NCI-H1694 treated with DMSO at 0.1 percent for 48 hours (cell line): ENCODE results near the gene SLC39A11.

ENCODE experiments used
- DNase-seq: peaks from one replicate; lab custom pipeline; 2025; lab: John Stamatoyannopoulos, UW

Gene SLC39A11

GRCh38 chr17:72616447-72616846 lies 476.0 kb downstream of the SLC39A11 start:
- DNase-seq = no peak

GRCh38 chr17:72615627-72615991 lies 476.9 kb downstream of the SLC39A11 start:
- no peak for DNase-seq

GRCh38 chr17:72614871-72615626 lies 477.4 kb downstream of the SLC39A11 start:
- no peak for DNase-seq

GRCh38 chr17:72614476-72614870 lies 478.0 kb downstream of the SLC39A11 start:
- DNase-seq = no peak

GRCh38 chr17:72613806-72614292 lies 478.6 kb downstream of the SLC39A11 start:
- DNase-seq = no peak

DNA sequence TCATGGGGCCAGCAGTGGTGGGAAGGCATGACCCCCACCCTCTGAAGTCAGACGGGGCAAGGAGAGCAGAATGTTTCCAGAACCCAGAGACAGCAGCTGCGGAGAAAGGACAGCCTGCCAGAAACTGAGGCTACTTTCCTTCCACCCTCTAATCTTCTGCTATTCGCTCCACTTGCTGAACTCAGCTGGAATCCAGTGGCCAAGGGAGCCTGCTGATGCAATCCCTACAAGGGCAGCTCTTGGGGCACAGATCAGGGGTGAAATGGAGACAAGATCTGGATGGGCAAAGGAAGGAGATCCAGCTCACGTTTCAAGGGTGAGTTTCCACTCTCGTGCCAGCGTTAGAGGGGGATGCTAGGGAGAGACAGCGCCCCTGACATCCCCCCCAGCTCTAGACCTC lies 479.1 kb downstream of the SLC39A11 start:
- no peak for DNase-seq

DNA sequence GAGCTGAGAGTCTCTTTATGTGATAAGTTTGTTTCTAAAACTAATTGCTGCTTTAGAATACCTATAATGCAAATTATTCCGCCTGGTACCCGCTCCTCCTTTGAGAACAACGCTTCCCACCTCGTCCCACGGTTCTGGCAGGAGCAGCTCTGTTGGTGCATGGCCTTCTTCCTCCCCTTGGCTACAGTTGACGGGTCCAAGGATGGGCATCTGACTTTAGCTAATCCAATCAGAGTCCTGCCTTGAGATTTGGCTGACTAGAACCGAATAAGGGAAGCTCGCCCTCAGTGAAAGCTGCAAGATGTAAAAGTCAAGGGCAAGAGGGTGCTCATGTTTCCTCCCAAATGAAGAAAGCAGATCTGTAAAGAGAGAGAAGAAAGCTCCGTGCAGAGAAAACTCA lies 481.3 kb downstream of the SLC39A11 start:
- no peak for DNase-seq

DNA sequence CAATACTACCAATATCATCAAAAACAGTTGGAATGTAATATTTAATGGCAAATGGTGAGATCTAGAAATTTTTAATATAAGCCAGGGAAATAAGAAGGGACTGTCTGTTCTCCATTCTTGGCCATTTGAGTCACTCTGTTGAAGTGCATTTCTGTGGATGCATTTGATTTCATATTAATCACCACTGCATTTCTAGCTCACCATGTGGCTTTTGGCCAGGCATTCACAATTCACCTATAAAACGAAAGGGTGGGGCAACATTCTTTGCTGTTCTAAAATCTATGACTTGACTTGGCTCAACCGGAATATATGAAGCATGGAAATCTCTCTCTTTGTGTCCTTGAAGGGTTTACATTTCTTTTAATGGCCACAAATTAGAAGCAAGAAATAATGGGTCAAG lies 483.0 kb downstream of the SLC39A11 start:
- DNase-seq = no peak

DNA sequence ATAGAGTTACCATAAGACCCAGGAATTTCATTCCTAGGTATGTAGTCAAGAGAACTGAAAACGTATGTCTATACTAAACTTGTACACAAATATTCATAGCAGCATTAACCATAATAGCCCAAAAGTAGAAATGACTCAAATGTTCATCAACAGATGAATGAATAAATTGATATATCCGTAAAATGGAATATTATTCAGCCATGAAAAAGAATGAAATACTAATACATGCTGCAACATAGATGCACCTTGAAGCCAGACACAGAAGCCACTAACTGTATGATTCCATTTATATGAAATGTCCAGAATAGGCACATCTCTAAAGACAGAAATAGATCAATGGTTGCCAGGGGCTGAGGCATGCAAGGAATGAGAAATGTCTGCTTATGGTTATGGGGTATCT lies 484.1 kb downstream of the SLC39A11 start:
- no peak for DNase-seq

- no peak for DNase-seq
These were observed 485.8 kb downstream of the SLC39A11 start for GRCh38 chr17:72606656-72607055.

GRCh38 chr17:72605543-72605942 lies 486.9 kb downstream of the SLC39A11 start:
- DNase-seq = no peak

GRCh38 chr17:72604518-72604917 lies 488.0 kb downstream of the SLC39A11 start:
- DNase-seq = no peak

GRCh38 chr17:72603420-72604242 lies 488.9 kb downstream of the SLC39A11 start:
- no peak for DNase-seq

- no peak for DNase-seq
These were observed 489.7 kb downstream of the SLC39A11 start for GRCh38 chr17:72602517-72603419.

DNA sequence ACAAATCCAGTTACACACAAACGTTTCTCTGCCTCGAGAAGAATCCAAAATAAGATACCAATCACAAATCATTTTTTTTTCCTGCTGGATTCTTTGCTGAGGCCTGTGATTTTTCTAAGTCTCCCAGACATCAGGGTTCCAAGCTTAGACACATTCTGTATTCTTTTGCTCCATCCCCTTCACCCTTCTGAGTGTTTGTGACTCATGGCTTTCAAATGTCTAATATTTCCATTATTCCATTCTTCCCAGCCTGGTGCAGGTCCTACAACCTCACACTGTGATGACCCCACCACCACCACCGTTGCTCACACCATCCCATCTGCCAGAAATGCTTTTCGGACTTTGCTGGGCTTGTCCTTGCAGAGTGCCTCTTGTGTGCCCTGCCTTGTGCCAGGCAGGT lies 491.6 kb downstream of the SLC39A11 start:
- no peak for DNase-seq

GRCh38 chr17:72599891-72600290 lies 492.6 kb downstream of the SLC39A11 start:
- DNase-seq = no peak

DNA sequence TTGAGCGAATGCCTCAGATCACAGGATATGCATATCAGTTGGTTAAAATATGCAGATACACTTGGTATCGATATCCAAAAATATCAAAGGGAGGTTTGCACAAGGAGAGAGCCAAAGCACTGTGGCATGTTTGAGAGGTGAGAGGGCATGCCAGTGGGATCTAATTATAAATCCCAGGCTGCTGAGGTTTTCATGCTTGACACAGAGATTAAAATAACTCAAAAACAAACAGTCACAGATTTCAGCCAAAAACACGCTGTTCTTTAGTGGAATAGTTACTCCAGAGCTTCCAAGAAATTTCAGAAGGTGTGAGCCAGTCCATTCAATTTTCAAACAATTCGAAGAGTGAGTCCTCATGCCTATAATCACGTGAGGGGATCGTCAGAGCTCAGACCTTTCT lies 493.8 kb downstream of the SLC39A11 start:
- no peak for DNase-seq

DNA sequence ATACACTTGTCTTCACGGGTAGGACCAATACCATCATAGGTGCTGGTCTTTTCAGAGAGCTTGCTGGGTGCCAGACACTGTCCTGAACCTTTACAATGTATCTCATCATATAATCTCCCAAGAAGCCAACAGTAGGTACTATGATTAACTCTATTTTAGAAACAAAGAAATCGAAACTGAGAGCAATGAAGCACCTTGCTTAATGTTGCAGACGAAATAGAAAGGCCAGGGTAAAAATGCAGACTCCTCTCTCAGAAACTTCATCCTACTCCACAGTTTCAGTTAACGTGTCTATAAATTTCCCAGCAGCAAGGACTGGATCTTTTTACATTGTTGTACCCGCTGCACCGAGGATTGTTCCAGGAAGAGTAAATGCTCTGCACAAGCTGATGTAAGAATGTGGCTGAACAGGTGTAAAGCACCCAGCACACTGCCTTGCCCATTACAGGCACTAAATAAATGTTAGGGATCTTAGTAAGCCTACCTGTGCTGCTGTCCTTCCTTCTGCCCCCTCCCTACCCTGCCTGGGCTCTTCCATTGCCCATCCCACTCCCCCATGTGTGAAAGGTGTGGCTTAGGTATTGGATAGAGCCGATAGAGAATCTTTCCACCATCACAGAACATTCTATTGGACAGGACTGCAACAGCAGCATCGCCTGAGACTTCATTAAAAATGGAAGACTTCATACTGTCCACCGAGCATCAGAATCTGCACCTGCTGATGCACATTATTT lies 495.0 kb downstream of the SLC39A11 start:
- no peak for DNase-seq
